GM08714 (cell line): ENCODE results near the gene UNC93A.
"Not testable (repeated sequence)": the region's sequence is repeated elsewhere in the genome, so short reads cannot be mapped to it uniquely, and the experiment has no call there.

Source experiments
- H3K4me3 ChIP-seq: fragments of 200-500 bp; sonication (Bioruptor generic); 2 replicates; pipeline ENCODE4 v1.5.1; 2014; ENCODE audit warnings: mild to moderate bottlenecking, low read length, inconsistent platforms
- ZNF274 ChIP-seq: IDR thresholded peaks from 2 replicates; pipeline ENCODE4 v1.6.1; 2012; ENCODE audit warnings: mild to moderate bottlenecking, low read depth, low read length

The UNC93A gene

DNA sequence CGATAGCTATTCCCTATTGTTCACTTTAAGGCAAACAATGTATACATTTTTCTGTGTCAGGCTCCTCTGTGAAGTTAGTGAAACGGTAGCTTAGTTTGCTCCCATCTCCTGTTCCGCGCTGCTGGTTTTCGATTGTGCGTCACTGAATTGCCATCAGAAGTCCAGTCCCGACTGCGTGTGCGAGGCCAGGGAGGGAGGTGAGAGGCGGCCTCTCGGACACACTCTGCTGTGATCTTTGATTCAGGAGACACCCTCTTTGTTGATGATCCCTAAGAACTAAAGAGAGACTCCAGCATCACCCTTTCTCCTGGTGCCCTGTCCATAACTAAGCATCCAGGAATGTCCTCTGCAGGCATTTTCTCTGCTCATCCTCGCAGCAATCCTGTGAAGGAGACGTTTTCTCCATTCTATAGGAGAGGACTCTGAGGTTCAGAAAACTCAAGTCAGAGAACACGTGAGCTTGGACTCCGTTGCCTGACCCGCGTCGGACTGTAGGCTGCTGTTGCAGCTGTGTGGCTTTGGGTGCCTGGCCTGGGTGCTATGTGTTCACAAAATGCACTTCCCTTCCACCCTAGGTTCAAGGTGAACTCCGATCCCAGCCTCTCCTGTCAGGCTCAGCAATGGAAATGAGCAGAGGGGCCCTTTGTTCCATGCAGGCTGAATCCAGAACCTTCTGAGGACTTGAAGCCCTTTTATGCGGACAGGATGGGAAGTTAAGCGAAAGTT, 24.1 kb upstream of the UNC93A start:
- TF ChIP-seq ZNF274: no peak
- no peak overlapping the region for H3K4me3 ChIP-seq

DNA sequence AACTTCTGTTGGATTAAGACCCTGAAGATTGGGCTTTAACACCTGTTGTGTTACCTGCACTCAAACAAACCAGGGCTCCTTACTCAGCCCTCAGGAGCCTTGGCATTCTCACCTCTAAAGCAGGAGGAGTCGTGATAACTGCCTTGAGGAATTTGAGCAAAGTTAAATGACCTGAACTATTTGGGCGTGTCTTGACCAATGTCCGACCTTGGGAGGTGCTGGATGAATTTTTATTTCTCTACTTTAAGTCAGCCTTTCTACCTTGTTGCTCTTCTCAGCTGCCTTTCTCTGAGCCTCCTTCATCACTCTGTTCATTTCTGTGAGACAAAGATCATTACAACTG, 23.6 kb upstream of the UNC93A start:
- not testable (repeated sequence) for H3K4me3 ChIP-seq

GRCh38 chr6:167267921-167268401, 23.2 kb upstream of the UNC93A start:
- H3K4me3 ChIP-seq: no peak overlapping the region
- no peak for TF ChIP-seq ZNF274

GRCh38 chr6:167268683-167269280, 22.3 kb upstream of the UNC93A start:
- H3K4me3 ChIP-seq: no peak overlapping the region
- no peak for TF ChIP-seq ZNF274

- no peak overlapping the region for H3K4me3 ChIP-seq
- TF ChIP-seq ZNF274: no peak
Measured at GRCh38 chr6:167270499-167271311, 20.4 kb upstream of the UNC93A start.

DNA sequence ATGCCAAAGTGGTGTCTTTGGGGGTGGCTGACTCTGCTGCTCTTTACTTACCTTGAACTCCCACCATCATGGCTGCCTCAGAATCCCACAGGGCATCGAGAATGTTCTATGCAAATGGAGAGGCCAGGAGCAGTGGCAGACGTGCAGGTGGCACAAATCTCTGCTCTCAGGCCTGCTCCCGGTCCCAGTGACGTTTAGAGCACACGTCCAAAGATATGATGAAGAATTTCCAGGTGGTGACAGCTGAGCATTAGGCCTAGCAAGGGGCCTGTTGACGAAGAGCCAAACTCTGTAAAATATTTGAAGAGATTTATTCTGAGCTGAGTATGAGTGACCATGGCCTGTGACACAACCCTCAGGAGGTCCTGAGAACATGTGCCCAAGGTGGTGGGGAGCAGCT, 19.0 kb upstream of the UNC93A start:
- H3K4me3 ChIP-seq: no peak overlapping the region
- TF ChIP-seq ZNF274: no peak

GRCh38 chr6:167272696-167273379, 18.3 kb upstream of the UNC93A start:
- no peak overlapping the region for H3K4me3 ChIP-seq
- TF ChIP-seq ZNF274: no peak

DNA sequence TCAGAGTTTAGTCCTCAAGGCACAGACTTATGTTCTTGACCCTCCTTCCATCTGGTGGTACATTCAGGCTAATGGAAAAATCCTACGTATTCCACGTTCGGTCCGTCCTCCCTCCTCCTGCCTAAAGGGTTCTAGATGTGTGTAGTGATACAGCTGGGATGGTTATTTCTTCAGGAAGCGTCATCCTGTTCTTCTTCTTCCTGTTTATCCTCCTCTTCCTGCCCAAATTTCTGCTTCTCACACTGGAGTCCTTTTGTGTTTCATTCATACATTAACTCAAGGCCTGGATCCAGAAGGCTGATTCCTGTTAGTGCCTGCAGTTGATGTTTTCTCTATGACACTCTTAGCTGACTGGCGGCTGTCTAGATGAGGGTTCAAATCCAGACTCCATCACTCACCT, 16.8 kb upstream of the UNC93A start:
- H3K4me3 ChIP-seq: no peak overlapping the region
- no peak for TF ChIP-seq ZNF274

DNA sequence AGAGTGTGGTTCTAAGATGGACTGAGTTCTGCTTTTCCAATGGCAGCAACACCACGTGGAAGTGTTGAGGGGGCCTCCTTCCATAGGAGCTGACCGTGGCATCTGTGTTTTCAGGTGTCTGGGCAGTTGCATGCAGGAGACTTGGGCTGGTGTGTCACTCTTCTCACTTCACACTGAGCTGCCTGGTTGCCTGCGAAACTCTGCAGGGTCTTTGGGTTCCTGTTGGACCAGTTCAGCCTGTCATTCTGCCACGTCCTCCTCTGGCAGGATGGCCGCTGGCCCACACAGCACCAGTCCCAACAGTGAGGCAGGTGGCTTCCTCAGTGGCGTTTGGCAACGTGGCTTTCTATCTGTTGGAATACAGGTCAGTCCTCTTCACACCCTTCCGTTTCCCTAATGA, 16.1 kb upstream of the UNC93A start:
- no peak for TF ChIP-seq ZNF274
- H3K4me3 ChIP-seq: no peak overlapping the region

DNA sequence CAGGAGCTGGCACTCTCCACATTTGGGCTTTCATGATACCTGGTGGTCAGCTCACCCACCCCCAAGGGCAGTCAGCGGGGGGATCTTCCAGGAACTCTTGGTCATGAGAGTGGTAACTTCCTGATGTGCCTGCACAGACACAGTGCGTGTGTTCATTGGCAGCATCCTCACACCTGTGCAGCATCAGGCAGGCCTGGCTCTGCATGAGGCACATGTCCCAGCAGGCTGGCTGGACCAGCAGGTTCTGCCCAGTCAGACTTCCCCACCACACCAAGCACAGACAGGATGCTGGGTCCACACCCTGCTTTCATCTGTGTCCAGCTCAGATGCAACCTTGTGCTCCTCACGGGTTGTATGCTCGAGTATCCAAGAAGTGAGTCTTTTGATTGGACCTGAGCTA, 15.7 kb upstream of the UNC93A start:
- TF ChIP-seq ZNF274: no peak
- H3K4me3 ChIP-seq: no peak overlapping the region

DNA sequence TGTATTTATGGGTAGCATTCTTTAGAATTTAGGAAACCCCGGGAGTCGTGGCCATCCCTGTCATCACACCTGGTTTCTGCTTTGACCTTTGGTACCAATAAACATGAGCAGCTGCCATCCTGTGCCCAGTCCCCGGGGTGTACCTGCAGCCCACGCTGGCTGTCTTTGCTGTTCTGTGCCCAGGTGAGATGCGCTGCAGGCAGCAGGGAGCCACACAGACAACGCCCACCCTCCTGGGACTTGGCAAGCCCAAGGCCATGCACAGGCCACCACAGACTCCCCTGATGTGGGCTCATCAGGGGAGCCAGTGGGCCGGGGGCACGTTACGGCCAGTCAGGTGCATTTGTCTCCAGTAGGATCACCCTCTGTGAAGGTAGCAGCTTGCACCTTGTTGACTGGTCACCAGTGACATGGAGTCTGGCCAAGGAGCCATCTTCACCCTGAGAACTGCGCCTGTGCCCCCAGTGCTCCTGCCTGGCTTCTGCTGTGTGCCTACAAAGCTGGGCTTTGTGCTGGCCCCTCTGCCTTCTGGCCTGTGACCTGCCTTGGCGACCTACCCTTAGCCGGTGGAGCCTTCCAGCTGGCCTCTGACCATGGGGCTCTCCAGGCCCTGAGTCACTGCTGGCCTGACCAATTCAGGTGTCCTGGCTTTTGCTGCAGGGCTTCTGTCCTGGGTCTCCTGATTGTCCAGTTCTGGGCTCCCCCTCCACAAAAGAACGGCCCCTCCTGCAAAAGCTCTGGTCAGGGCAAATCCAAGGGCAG, 14.2 kb upstream of the UNC93A start:
- no peak overlapping the region for H3K4me3 ChIP-seq
- TF ChIP-seq ZNF274: no peak

DNA sequence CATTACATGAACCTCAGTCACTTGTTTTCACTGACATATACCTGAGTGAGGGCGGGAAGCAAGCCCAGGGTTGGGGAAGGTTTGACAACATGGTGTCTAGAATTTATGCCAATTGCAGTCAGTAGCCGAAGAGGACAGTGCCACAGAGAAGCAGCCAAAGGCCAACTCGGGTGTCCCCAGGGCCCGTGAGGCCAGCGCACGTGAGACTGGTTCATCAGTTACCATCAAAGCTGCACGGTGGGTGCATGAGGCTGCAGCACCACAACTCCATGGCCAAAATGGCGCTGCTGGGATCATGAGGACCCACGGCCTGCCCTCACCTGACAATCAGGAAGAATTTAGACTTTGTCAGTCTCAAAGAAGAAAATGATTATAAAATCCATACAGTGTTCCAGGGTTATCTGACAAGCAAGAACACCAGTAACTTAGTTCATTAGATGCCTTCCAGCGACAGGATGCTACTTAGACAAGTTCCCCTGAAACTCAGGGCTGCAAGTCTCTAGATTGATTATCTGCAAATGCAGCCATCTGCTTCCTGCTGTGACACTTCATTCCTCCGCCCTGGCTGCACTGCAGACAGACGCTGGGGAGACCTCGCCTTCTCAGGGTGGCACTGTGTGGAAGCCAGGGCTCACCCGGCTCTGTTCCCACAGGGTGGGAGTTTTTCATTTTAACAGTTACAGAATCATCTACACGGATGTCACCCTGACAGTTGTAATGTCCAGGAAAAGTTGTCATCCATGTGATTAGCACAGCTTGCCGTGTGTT, 12.8 kb upstream of the UNC93A start:
- not testable (repeated sequence) for H3K4me3 ChIP-seq

DNA sequence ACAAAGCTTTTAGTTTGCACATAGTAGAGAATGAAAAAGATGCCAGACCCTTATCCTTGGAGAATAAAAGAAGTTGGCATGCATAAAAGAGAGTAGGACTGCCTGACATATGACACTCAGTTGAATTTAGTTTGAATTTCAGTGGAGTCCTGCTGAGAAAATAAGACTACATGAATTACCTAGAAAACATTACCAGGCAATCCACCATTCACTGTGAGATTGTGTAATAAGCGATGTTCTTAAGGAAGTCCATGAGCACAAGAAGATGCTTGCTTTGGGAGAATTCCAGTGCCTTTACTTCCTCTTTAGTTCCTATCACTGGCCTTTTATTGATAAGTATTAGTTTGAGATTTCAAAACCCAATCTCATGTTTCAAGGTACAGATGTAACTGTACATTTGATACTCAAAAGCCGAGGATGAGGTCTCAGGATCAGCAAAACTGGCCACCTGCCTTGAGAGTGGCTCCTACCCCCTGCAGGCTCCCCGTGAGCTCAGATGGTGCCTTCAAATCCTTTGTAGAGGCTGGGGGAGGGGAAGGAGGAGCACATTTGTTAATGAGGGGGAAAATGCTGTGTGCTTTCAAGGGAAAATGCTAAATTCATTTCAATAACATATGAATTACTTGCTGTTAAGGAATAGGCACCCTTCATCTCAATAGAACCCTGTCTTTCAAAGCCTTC, 11.2 kb upstream of the UNC93A start:
- TF ChIP-seq ZNF274: no peak
- no peak overlapping the region for H3K4me3 ChIP-seq

DNA sequence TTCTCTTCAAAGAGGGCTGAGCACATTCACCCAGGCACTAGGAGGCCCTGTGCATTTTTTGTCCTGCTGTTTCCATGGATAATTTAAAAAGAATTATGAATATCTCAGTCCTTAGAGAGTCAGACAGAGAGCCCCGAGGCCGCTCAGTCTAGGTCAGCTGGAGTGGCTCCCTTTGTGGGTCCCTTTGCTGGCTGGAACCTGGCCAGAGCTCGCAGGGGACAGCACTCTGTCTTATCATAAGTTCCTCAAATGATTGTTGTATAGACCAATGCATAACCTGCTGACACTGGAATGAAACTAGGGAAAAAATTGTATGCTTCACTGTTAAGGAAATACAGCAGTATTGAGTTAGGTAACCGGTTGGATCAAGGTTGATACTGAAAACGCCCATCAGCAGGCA, 10.6 kb upstream of the UNC93A start:
- not testable (repeated sequence) for H3K4me3 ChIP-seq
